ENCODE results near the gene MGA.

GRCh38 chr15:41797201-41797944 is 137.2 kb downstream of the MGA start:
- TF ChIP-seq, protein P1, sequence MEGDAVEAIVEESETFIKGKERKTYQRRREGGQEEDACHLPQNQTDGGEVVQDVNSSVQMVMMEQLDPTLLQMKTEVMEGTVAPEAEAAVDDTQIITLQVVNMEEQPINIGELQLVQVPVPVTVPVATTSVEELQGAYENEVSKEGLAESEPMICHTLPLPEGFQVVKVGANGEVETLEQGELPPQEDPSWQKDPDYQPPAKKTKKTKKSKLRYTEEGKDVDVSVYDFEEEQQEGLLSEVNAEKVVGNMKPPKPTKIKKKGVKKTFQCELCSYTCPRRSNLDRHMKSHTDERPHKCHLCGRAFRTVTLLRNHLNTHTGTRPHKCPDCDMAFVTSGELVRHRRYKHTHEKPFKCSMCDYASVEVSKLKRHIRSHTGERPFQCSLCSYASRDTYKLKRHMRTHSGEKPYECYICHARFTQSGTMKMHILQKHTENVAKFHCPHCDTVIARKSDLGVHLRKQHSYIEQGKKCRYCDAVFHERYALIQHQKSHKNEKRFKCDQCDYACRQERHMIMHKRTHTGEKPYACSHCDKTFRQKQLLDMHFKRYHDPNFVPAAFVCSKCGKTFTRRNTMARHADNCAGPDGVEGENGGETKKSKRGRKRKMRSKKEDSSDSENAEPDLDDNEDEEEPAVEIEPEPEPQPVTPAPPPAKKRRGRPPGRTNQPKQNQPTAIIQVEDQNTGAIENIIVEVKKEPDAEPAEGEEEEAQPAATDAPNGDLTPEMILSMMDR (IDR thresholded peaks at IDR 0.05; ENCODE audit: insufficient read depth, low read length), result no peak
- TF ChIP-seq POLR2AphosphoS5 (IDR thresholded peaks at IDR 0.05; ENCODE audit: low read depth) (no peak), GABPA (IDR thresholded peaks at IDR 0.05; ENCODE audit: low read depth) (no peak)
- TF ChIP-seq, protein P2, sequence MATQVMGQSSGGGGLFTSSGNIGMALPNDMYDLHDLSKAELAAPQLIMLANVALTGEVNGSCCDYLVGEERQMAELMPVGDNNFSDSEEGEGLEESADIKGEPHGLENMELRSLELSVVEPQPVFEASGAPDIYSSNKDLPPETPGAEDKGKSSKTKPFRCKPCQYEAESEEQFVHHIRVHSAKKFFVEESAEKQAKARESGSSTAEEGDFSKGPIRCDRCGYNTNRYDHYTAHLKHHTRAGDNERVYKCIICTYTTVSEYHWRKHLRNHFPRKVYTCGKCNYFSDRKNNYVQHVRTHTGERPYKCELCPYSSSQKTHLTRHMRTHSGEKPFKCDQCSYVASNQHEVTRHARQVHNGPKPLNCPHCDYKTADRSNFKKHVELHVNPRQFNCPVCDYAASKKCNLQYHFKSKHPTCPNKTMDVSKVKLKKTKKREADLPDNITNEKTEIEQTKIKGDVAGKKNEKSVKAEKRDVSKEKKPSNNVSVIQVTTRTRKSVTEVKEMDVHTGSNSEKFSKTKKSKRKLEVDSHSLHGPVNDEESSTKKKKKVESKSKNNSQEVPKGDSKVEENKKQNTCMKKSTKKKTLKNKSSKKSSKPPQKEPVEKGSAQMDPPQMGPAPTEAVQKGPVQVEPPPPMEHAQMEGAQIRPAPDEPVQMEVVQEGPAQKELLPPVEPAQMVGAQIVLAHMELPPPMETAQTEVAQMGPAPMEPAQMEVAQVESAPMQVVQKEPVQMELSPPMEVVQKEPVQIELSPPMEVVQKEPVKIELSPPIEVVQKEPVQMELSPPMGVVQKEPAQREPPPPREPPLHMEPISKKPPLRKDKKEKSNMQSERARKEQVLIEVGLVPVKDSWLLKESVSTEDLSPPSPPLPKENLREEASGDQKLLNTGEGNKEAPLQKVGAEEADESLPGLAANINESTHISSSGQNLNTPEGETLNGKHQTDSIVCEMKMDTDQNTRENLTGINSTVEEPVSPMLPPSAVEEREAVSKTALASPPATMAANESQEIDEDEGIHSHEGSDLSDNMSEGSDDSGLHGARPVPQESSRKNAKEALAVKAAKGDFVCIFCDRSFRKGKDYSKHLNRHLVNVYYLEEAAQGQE (IDR thresholded peaks at IDR 0.05; ENCODE audit: insufficient replicate concordance, low read depth), result no peak

All from HL-60 (cell line).